Stimulated activated CD4-positive, alpha-beta T cell treated with anti-CD3 and anti-CD28 coated beads, TNF-alpha, amount 100 ng/mL, for 4 hours (primary cell): ENCODE results near the gene TNNI2.

Experiments used
- DNase-seq, 3 experiments: peaks; one replicate each; pipeline ENCODE4 v3.0.0-alpha.2; 2020; ENCODE audit warnings: low read depth in 3 of 3

The TNNI2 gene

GRCh38 chr11:1834779-1835670 is 3.8 kb upstream of the TNNI2 start, which contains the start of gene SYT8:
SYT8 (plus strand) TSS chr11:1834990; CDS start chr11:1835106, 116 bp downstream.
- DNase-seq = no peak

DNA sequence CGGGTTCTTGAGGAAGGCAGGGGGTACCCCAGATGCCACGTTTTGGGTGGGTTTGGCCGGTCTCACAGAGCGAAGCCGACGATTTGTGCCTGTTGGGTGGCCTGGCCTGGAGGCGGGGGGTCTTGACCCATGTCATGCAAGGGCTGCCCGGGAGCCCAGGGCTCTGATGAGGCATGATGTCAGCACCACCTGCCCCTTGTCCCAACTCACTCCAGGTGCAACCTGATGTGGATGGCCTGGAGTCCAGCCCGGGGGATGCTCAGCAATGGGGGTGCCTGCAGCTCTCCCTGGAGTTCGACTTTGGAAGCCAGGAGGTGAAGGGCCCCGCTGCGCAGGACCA is 3.1 kb upstream of the TNNI2 start:
- DNase-seq = no peak

GRCh38 chr11:1836011-1836945 is 2.5 kb upstream of the TNNI2 start:
- no peak for DNase-seq

DNA sequence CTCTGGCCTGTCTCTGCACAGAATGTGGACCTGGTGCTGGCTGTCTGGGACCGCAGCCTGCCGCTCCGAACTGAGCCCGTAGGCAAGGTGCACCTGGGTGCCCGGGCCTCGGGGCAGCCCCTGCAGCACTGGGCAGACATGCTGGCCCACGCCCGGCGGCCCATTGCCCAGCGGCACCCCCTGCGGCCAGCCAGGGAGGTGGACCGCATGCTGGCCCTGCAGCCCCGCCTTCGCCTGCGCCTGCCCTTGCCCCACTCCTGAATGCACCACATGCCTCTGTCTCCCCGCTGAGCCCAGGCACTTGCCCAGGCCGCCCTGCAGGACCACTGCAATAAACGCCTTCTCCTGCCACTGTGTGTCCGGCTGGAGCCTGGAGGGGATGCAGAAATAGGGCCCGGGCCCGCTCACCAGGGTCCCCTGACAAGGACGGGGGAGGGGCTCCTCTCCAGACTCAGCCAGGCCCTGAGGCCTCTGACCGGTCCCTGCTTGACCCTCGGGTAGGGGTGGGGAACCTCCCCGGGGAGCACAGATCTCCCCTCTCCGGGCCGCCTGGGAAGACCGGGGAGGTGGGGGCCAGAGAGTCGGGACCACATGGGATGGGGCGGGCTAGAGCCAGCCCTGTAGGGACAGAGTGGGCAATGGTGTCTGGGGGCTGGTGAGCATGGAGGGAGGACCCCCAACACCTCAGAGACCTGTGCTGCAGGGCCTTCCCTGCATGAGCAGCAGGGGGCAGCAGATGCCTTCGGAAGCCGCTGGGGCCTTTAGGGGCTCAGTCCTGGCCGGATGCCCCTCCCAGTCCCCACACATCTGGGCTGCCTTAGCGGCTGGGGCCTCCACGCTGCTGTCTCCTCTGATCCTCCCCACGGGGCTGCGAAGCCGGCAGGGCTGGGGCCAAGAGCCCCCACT is 1.4 kb upstream of the TNNI2 start:
- DNase-seq = peak; percentile 61 to 68 (median 63)

- no peak for DNase-seq
These were observed 730 bp upstream of the TNNI2 start for GRCh38 chr11:1838077-1838425.

DNA sequence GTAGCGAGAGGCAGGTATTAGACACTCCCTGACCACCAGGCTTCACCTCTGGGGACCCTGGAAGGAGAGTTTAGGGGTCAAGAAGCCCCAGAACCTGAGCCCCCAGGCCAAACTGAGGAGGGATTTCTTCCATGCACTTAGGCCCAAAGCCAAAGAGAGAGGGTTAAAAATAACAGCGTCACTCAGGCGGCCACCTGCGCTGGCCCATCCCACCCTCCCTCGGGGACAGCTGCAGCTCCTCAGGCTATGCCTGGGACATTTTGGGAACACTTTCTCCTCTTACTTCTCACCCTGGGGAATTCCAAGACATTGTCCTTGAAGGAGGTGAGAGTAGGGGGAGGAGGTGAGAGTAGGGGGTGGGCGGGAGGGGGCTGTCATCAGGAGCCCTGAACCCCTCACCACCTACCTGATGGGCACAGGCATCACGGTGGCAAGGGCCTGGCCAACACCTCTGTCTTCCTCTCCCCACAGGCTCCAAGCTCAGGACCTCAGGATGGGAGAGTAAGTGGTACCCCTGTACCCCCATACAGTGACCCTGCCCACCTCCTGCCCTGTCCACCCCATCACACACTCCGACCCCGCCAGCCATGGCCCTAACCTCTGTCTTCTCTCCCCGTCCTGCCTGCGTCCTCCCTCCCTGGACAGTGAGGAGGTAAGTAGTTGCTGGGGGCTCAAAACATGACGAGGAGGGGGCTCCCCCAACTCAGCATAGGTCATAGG is 583 bp downstream of the TNNI2 start:
- DNase-seq = no peak

GRCh38 chr11:1839924-1840779 is 1.4 kb downstream of the TNNI2 start:
- no peak for DNase-seq

- no peak for DNase-seq
These were observed 2.1 kb downstream of the TNNI2 start for GRCh38 chr11:1840780-1841480.

GRCh38 chr11:1841511-1842148 is 2.8 kb downstream of the TNNI2 start:
- DNase-seq = no peak

- DNase-seq = no peak
These were observed 3.6 kb downstream of the TNNI2 start for GRCh38 chr11:1842149-1843097.

- no peak for DNase-seq
These were observed 4.3 kb downstream of the TNNI2 start for GRCh38 chr11:1843098-1843473.

DNA sequence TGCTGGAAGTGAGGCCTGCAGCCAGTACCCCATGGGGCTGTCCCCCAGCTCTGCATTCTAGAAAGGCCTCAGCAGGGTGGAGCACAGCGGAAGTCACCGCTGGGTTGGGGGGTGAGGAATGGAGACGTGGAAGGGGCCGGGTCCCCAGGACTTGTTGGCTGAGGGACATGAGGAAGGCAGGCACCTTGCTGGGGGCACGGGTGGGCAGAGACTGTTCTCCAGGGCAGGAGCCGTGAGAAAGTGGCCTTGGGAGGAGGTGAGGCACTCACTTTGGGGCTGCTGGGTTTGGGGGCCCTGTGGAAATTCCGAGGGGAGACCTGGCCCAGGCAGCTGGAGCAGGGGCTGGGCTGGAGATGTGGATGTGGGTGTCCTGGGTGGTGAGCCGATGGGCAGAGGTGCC is 5.0 kb downstream of the TNNI2 start:
- DNase-seq = no peak

- peak in 1 of 3 experiments; percentile 13 for DNase-seq
These were observed 5.7 kb downstream of the TNNI2 start for GRCh38 chr11:1844221-1845094.

DNA sequence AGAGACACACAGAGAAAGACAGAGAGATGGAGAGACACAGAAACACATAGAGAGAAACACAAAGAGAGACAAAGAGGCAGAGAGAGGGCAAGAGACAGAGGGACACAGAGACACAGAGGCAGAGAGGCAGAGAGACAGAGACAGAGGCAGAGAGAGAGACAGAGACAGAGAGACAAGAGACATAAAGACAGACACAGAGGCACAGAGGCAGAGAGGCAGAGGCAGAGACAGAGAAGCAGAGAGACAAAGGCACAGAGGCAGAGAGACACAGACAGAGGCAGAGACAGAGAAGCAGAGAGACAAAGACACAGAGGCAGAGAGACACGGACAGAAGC is 6.3 kb downstream of the TNNI2 start:
- DNase-seq = no peak

DNA sequence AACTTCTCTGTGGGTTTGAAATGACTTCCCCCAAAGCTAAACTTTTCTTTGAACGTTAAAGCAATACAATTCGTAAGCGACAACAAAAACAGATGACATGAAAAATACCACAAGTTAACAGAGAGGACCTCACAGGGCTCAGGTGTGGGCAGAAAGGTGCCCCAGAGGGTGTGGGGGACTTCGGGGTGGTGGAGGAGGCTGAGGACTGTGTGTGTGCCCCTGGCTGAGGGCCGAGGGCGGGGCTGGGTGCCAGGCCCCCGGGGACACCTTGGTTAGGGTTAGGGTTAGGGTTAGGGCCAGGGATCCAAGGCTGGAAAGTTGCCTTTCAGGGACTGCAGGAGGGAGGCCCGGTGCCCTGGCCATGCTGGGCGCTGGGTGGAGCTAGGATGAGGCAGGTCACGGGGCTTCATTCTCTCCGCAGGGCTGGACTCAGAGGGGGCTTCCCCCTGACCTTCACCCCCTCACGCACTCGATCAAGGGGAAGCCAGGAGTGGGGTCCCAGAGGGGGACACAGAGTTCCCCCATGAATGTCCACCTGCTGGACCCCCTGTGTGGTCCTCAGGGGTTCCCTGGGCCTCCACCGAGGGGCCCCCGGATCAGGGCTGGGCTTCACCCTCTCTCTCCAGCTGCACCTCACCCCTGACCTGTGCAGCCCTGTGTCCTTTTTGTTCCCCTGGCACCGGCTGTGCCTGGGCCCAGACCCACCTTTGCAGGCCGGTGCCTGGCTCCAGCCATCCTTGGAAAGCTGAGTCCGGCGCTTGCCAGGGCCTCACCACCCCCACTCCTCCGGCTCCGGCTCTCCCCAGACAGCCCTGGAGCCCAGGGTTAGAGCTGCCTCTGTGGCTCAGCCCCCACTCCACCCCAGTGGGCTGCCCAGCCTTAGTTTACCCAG is 7.0 kb downstream of the TNNI2 start:
- DNase-seq = no peak

DNA sequence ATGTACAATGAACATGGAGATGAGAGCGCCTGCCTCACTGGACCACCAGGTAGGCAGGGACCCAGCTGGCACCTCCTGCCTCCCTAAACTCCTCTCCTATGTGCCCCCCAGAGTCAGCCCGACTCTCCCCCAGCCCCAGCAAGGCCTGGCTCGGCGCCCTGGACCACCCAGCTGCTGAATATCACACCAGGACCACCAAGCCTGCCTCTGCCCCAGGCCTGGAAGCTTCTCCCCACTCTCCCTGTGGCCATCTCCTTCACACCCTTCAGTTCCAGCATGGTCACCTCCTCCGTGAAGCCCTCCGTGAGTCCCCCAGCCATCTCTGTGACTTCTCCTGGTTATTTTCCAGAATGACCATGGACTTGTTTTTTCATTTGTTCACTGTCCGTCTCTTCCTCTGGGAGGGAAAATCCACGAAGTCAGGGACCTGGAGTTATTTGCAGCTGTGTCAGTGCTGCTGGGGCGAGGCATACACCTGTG is 7.7 kb downstream of the TNNI2 start:
- no peak for DNase-seq
